WTC11 (cell line): ENCODE data around the gene GRM4. TPM values are rescaled to one million over a fixed set of nuclear protein-coding genes. Genes with fewer than 3 reads are reported as not detected.

Experiments
- ATAC-seq: fragments of 200-7000 bp; cut with Tn5 transposase; 2 replicates; pipeline ENCODE4 v1.10.0; 2021; ENCODE audit warnings: mild to moderate bottlenecking, moderate library complexity
- CTCF ChIA-PET: fragments of 300-600 bp; sonication (Branson Sonifier 250); formaldehyde crosslinking; loops from one replicate; lab custom pipeline; 2021; ENCODE audit warnings: antibody characterized with exemption; lab: Charles Lee
- POLR2A ChIA-PET: fragments of 350-600 bp; sonication (Branson Sonifier 250); formaldehyde crosslinking; loops from one replicate; lab custom pipeline; 2021; ENCODE audit warnings: antibody characterized with exemption; lab: Charles Lee
- DNase-seq: peaks from one replicate; pipeline ENCODE4 v3.0.0; 2021; ENCODE audit warnings: low spot score
- H3K27ac Mint-ChIP-seq: 2 replicates; pipeline ENCODE4 v1.8.0; 2021; ENCODE audit warnings: mixed read lengths
- H3K27me3 Mint-ChIP-seq: 2 replicates; pipeline ENCODE4 v1.8.0; 2021; ENCODE audit warnings: low read depth, mild to moderate bottlenecking, moderate library complexity, mixed read lengths
- H3K36me3 Mint-ChIP-seq: 2 replicates; pipeline ENCODE4 v1.8.0; 2021; ENCODE audit warnings: mixed read lengths
- H3K4me1 Mint-ChIP-seq: 2 replicates; pipeline ENCODE4 v1.8.0; 2022; ENCODE audit warnings: mixed read lengths
- H3K4me3 Mint-ChIP-seq: 2 replicates; pipeline ENCODE4 v1.8.0; 2021; ENCODE audit warnings: mild to moderate bottlenecking, moderate library complexity, mixed read lengths
- H3K9me3 Mint-ChIP-seq: 2 replicates; pipeline ENCODE4 v1.8.0; 2021; ENCODE audit warnings: mixed read lengths
- AFF4 ChIP-seq: sonication (generic); formaldehyde crosslinking; IDR thresholded peaks from 2 replicates; pipeline ENCODE4 v1.8.1; 2023; ENCODE audit warnings: mild to moderate bottlenecking, missing genetic modification reagents, borderline replicate concordance
- CBFB ChIP-seq: sonication (generic); formaldehyde crosslinking; IDR thresholded peaks from 2 replicates; pipeline ENCODE4 v1.8.1; 2022; ENCODE audit warnings: mild to moderate bottlenecking, low read depth, missing genetic modification reagents
- CREB1 ChIP-seq: sonication (generic); formaldehyde crosslinking; IDR thresholded peaks from 2 replicates; pipeline ENCODE4 v1.8.0; 2023; ENCODE audit warnings: mild to moderate bottlenecking, missing genetic modification reagents
- ERG ChIP-seq: fragments of 250-450 bp; sonication (Bioruptor Pico); IDR thresholded peaks from 2 replicates; pipeline ENCODE4 v1.8.0; 2021; ENCODE audit warnings: mild to moderate bottlenecking
- GABPB1 ChIP-seq: sonication (generic); formaldehyde crosslinking; IDR thresholded peaks from 2 replicates; pipeline ENCODE4 v1.8.1; 2023; ENCODE audit warnings: mild to moderate bottlenecking, missing genetic modification reagents
- GTF2I ChIP-seq: fragments of 250-450 bp; sonication (Bioruptor Pico); conservative IDR thresholded peaks from 2 replicates; pipeline ENCODE4 v1.4.0; 2021; ENCODE audit warnings: mild to moderate bottlenecking
- JUN ChIP-seq: sonication (generic); formaldehyde crosslinking; IDR thresholded peaks from 2 replicates; pipeline ENCODE4 v1.8.0; 2023; ENCODE audit warnings: mild to moderate bottlenecking, missing genetic modification reagents
- KAT7 ChIP-seq: sonication (generic); formaldehyde crosslinking; IDR thresholded peaks from 2 replicates; pipeline ENCODE4 v1.8.1; 2023; ENCODE audit warnings: missing genetic modification reagents, mild to moderate bottlenecking, borderline replicate concordance
- NR1H2 ChIP-seq: sonication (generic); formaldehyde crosslinking; IDR thresholded peaks from 2 replicates; pipeline ENCODE4 v1.9.0; 2021; ENCODE audit warnings: mild to moderate bottlenecking, moderate library complexity, missing genetic modification reagents
- OVOL2 ChIP-seq: fragments of 250-450 bp; sonication (Bioruptor Pico); IDR thresholded peaks from 2 replicates; pipeline ENCODE4 v1.9.0; 2021; ENCODE audit warnings: mild to moderate bottlenecking, borderline replicate concordance
- PRRX2 ChIP-seq: fragments of 250-450 bp; sonication (Bioruptor Pico); IDR thresholded peaks from 2 replicates; pipeline ENCODE4 v1.8.0; 2021; ENCODE audit warnings: mild to moderate bottlenecking
- RORB ChIP-seq: fragments of 250-450 bp; sonication (Bioruptor Pico); IDR thresholded peaks from 2 replicates; pipeline ENCODE4 v1.9.0; 2021; ENCODE audit warnings: mild to moderate bottlenecking
- SP1 ChIP-seq: sonication (generic); formaldehyde crosslinking; conservative IDR thresholded peaks from 2 replicates; pipeline ENCODE4 v1.8.1; 2022; ENCODE audit warnings: missing genetic modification reagents
- STAT6 ChIP-seq: sonication (generic); formaldehyde crosslinking; conservative IDR thresholded peaks from 2 replicates; pipeline ENCODE4 v1.8.1; 2023; ENCODE audit warnings: mild to moderate bottlenecking, low read depth, missing genetic modification reagents, moderate library complexity
- ZMAT4 ChIP-seq: fragments of 250-450 bp; sonication (Bioruptor Pico); IDR thresholded peaks from 2 replicates; pipeline ENCODE4 v1.9.0; 2021; ENCODE audit warnings: mild to moderate bottlenecking
- ZNF396 ChIP-seq: fragments of 250-450 bp; sonication (Bioruptor Pico); IDR thresholded peaks from 2 replicates; pipeline ENCODE4 v1.8.0; 2021; ENCODE audit warnings: mild to moderate bottlenecking, moderate library complexity, borderline replicate concordance
- ZNF416 ChIP-seq: fragments of 250-450 bp; sonication (Bioruptor Pico); IDR thresholded peaks from 2 replicates; pipeline ENCODE4 v1.9.0; 2021; ENCODE audit warnings: mild to moderate bottlenecking, inconsistent platforms
- ZNF532 ChIP-seq: fragments of 250-450 bp; sonication (Bioruptor Pico); IDR thresholded peaks from 2 replicates; pipeline ENCODE4 v1.9.0; 2021; ENCODE audit warnings: mild to moderate bottlenecking, borderline replicate concordance
- total RNA-seq: library from RNA; stranded (reverse); gene quantifications from 3 replicates; pipeline ENCODE4 v1.2.3, GENCODE V29; 2021

The GRM4 gene
- total RNA-seq, 1 experiment from 2014 or later: 34.5 TPM

GRCh38 chr6:34093206-34093605, 52.7 kb downstream of the GRM4 start:
- no peak for DNase-seq
- Mint-ChIP-seq H3K36me3 (no peaks in the 10 kb centered on the region), H3K4me1 (peaks cover 30% of the 10 kb centered on the region), H3K9me3 (no peaks in the 10 kb centered on the region), H3K27ac (no peak overlapping the region)
- no peak for TF ChIP-seq KAT7
- no peak for TF ChIP-seq STAT6 (CRISPR knock-in tag)
- no peak for TF ChIP-seq JUN (CRISPR knock-in tag)
- no peak for TF ChIP-seq CREB1 (CRISPR knock-in tag)
- TF ChIP-seq ZNF396 (CRISPR knock-in tag): no peak
- TF ChIP-seq PRRX2 (CRISPR knock-in tag): no peak
- no peak for TF ChIP-seq CBFB (CRISPR knock-in tag)
- no peak for TF ChIP-seq ZMAT4 (CRISPR knock-in tag)
- TF ChIP-seq OVOL2: no peak
- no peak for TF ChIP-seq SP1 (CRISPR knock-in tag)
- TF ChIP-seq ERG (CRISPR knock-in tag): no peak
- no peak for TF ChIP-seq ZNF416 (CRISPR knock-in tag)
- TF ChIP-seq AFF4 (CRISPR knock-in tag): no peak
- no peak for TF ChIP-seq GTF2I (CRISPR knock-in tag)
- no peak for TF ChIP-seq RORB
- no peak for TF ChIP-seq GABPB1
- TF ChIP-seq, all 79 proteins: peak for 0
- Mint-ChIP-seq H3K27me3 (no peaks in the 10 kb centered on the region), H3K4me3 (no peak overlapping the region)
- ATAC-seq: no peak
- ChIA-PET CTCF (interaction anchor here (1.0 to 1.4 kb wide), 4 partner anchors 33 to 65 kb away, joined by 3 to 6 read pairs (median 4); no protein-coding TSS in a partner anchor), POLR2A (no interaction called here)

- TF ChIP-seq KAT7: no peak
- TF ChIP-seq NR1H2 (CRISPR knock-in tag): no peak
- TF ChIP-seq ZNF532 (CRISPR knock-in tag): no peak
- TF ChIP-seq JUN (CRISPR knock-in tag): no peak
- Mint-ChIP-seq H3K36me3 (no peaks in the 10 kb centered on the region), H3K4me3 (no peak overlapping the region), H3K9me3 (no peaks in the 10 kb centered on the region), H3K27me3 (no peaks in the 10 kb centered on the region), H3K27ac (no peak overlapping the region), H3K4me1 (peaks cover 28% of the 10 kb centered on the region)
- ChIA-PET POLR2A (no interaction called here), CTCF (interaction anchor here (0.6 to 1.4 kb wide), 3 partner anchors 9 to 65 kb away, joined by 3 to 6 read pairs (median 3); no protein-coding TSS in a partner anchor)
- DNase-seq (no peak), ATAC-seq (no peak)
These were observed 53.3 kb downstream of the GRM4 start for GRCh38 chr6:34092631-34093030.
